Stimulated activated CD8-positive, alpha-beta memory T cell treated with anti-CD3 and anti-CD28 coated beads, Interleukin-7, amount 100 ng/mL, for 24 hours (primary cell): ENCODE results near the gene ARMC6.
"Not testable (repeated sequence)": the region's sequence is repeated elsewhere in the genome, so short reads cannot be mapped to it uniquely, and the experiment has no call there.

Experiments
- DNase-seq: peaks from one replicate; pipeline ENCODE4 v3.0.0-alpha.2; 2020; ENCODE audit warnings: low read depth

Gene ARMC6

DNA sequence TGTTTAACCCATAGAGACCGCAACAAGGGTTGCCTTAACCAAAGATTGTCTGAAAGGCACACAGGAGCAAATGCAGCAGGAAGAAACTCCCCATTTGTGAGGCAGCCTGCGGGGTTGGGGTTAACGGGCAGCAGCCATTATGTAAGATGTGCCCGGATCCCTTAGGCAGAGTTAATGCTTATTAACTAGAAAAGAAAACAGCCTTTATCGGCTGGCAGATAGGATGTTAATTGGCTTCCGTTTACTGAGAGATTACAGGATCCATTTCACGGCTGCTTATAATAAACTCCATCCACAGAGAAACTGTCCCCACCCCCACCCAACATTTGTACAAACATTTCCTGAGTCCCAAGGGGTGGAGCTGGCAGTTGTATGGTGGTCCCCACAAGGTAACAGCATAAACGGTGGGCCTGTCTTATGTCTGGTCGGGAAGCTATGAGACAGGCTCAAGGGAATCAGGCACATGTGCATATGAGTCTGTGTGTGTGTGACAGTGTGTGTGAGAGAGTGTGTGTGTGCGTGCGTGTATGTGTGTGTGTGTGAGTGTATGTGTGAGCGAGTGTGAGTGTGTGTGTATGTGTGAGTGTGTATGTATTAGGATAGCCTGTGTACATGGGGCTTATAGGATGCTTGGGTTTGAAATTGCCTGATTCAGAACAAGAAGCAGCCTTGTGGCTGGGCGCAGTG is 40.9 kb downstream of the ARMC6 start:
- no peak for DNase-seq

GRCh38 chr19:19075126-19075525 is 41.7 kb downstream of the ARMC6 start:
- no peak for DNase-seq

DNA sequence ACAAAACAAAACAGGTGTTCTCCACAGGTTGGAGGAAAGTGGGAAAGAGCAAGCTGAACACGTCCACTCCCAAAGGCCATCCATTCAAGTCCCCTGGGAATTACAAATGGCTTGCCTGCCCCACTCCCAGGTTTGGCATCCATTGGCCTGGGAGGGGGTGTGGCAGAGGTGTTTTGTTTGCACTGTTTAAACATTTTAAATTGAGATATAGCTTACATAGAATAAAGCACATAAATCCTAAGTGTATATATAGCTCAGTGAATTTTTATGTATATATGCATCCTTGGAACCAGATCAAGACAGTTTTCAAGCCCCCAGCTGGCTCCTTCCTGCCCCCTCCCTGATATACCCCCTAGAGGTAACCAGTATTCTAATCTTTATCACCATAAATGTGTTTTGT is 43.1 kb downstream of the ARMC6 start:
- DNase-seq = no peak

DNA sequence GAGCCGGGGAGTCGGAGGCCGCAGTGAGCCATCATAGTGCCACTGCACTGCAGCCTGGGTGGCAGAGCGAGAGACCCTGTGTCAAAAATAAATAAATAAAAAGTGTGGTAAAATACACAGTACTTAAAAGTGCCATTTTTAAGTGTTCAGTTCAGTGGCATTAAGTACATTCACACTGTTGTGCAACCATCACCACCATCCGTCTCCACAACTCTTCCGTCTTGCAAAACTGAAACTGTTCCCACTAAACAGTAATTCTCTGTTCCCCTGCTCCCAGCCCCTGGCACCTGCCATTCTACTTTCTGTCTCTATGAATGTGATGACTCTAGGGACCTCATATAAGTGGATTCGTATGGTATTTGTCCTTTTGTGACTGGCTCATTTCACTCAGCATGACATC is 43.7 kb downstream of the ARMC6 start:
- no peak for DNase-seq

- no peak for DNase-seq
These were observed 45.4 kb downstream of the ARMC6 start for GRCh38 chr19:19078801-19079200.

GRCh38 chr19:19079571-19079970 is 46.2 kb downstream of the ARMC6 start:
- no peak for DNase-seq

GRCh38 chr19:19081642-19082151 is 48.3 kb downstream of the ARMC6 start:
- DNase-seq = no peak

- no peak for DNase-seq
These were observed 50.2 kb downstream of the ARMC6 start for GRCh38 chr19:19083413-19084178.

GRCh38 chr19:19087676-19088075 is 54.3 kb downstream of the ARMC6 start:
- no peak for DNase-seq

DNA sequence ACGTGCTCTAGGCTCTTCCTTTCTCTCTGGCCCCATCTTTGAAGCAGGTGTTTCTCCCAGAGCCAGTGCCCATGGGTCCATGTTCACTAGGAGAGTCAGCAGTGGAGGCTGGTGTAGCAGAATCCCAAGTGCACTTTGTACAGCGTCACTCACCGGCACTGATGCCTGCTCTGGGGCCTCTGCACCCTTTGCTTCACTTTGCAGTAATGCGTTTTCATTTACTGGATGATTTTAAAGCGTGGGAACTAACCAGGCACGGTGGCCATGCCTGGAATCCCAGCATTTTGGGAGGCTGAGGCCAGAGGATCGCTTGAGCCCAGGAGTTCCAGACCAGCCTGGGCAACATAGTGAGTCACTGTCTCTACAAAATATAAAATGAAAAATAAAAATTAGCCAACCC is 61.1 kb downstream of the ARMC6 start:
- DNase-seq = no peak

DNA sequence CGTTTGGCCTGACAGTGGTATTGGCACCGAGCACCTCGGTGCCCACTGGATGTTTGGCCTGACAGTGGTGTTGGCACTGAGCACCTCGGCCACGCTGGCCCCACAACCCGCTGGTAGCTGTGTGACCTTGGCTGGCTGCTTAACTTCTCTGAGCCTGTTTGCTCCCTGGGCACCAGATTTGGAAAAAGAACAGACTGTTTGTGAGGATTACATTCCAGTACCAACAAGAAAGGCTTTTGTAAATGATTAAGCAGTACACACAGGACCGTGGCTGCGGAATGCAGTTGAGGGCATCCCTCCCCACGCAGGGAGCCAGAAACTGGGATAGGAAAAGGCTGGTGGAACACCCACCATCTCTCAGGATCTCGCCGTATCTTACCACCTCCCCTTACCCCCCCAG is 62.3 kb downstream of the ARMC6 start:
- no peak for DNase-seq

- DNase-seq = no peak
These were observed 63.5 kb downstream of the ARMC6 start for GRCh38 chr19:19096641-19097627.

GRCh38 chr19:19098084-19098702 is 64.8 kb downstream of the ARMC6 start:
- no peak for DNase-seq

- no peak for DNase-seq
These were observed 65.6 kb downstream of the ARMC6 start for GRCh38 chr19:19098703-19099632.

- no peak for DNase-seq
These were observed 68.1 kb downstream of the ARMC6 start for GRCh38 chr19:19101540-19101939.

DNA sequence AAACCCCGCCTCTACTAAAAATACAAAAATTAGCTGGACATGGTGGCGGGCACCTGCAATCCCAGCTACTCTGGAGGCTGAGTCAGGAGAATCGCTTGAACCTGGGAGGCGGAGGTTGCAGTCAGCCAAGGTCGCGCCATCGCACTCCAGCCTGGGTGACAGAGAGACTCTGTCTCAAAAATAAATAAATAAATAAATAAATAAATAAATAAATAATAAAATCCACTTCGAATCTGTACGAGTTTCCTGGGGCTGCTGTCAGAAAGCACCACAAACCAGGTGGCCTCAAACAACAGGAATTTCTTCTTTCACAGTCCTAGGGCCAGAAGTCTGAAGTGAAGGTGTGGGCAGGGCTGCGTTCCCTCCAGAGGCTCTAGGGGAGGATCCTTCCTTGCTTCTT is 69.2 kb downstream of the ARMC6 start:
- DNase-seq = not testable (repeated sequence)

GRCh38 chr19:19103167-19103566 is 69.8 kb downstream of the ARMC6 start:
- no peak for DNase-seq

GRCh38 chr19:19105365-19106055 is 72.1 kb downstream of the ARMC6 start:
- no peak for DNase-seq

DNA sequence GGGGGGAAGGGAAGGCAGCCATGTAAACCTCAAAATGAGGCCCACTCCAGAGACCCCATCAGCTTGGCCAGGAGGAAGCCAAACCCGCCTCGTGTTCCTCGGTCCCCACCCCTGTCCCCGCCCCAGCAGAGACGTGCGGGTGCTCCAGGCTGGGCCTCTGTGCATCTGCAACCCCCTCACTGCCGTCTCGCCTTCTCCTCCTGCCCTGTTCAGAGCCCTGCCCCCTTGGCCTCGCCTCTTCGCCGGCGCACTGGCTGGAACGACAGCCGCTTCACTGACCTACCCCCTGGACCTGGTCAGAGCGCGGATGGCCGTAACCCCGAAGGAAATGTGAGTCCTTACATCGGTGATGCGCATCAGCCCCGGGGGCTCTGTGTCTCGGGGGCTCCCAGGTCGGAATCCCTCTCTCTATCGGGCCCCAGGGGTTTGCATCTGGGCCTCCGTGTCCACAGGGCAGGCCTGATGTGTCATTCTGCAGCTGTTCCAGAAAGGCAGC is 72.7 kb downstream of the ARMC6 start:
- no peak for DNase-seq

DNA sequence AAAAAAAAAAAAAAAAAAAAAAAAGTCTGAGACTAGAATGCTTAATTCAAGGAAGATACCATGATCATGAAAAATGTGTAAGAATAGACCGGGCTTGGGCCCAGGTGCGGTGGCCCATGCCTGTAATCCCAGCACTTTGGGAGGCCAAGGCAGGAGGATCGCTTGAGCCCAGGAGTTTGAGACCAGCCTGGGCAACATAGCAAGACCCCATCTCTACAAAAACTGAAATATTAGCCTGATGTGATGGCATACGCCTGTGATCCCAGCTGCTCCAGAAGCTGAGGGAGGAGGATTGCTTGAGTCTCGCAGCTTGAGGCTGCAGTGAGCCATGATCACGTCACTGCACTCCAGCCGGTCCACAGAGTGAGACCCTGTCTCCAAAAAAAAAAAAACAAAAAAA is 73.5 kb downstream of the ARMC6 start:
- not testable (repeated sequence) for DNase-seq
